GM10847 (cell line): ENCODE data around the gene MSRB3.

Experiments used
- POLR2A ChIP-seq: IDR thresholded peaks from 2 replicates; pipeline ENCODE4 v1.6.1; 2011; ENCODE audit not compliant: insufficient read length; ENCODE audit errors: extremely low read depth

MSRB3 gene

GRCh38 chr12:65306366-65307168, 28.1 kb downstream of the MSRB3 start:
- TF ChIP-seq POLR2A, result no peak

- no peak for TF ChIP-seq POLR2A
These were observed 28.7 kb downstream of the MSRB3 start for GRCh38 chr12:65307169-65307501.

- TF ChIP-seq POLR2A, result no peak
These were observed 29.5 kb downstream of the MSRB3 start for GRCh38 chr12:65308006-65308405.

- TF ChIP-seq POLR2A, result no peak
These were observed 30.2 kb downstream of the MSRB3 start for GRCh38 chr12:65308601-65309071.

- TF ChIP-seq POLR2A, result no peak
These were observed 32.8 kb downstream of the MSRB3 start for GRCh38 chr12:65311260-65311659.

GRCh38 chr12:65313719-65314317, 35.3 kb downstream of the MSRB3 start:
- no peak for TF ChIP-seq POLR2A

GRCh38 chr12:65318186-65318685, 39.8 kb downstream of the MSRB3 start:
- no peak for TF ChIP-seq POLR2A

- no peak for TF ChIP-seq POLR2A
These were observed 41.3 kb downstream of the MSRB3 start for GRCh38 chr12:65319688-65320200.

- no peak for TF ChIP-seq POLR2A
These were observed 44.6 kb downstream of the MSRB3 start for GRCh38 chr12:65323070-65323469.

- no peak for TF ChIP-seq POLR2A
These were observed 45.6 kb downstream of the MSRB3 start for GRCh38 chr12:65324056-65324455.

GRCh38 chr12:65324551-65324950, 46.1 kb downstream of the MSRB3 start:
- no peak for TF ChIP-seq POLR2A

- TF ChIP-seq POLR2A, result no peak
These were observed 46.7 kb downstream of the MSRB3 start for GRCh38 chr12:65325183-65325582.

- no peak for TF ChIP-seq POLR2A
These were observed 48.1 kb downstream of the MSRB3 start for GRCh38 chr12:65326616-65327015.

- TF ChIP-seq POLR2A, result no peak
These were observed 49.0 kb downstream of the MSRB3 start for GRCh38 chr12:65327207-65328076.

- TF ChIP-seq POLR2A, result no peak
These were observed 51.2 kb downstream of the MSRB3 start for GRCh38 chr12:65329721-65330120.

- no peak for TF ChIP-seq POLR2A
These were observed 51.8 kb downstream of the MSRB3 start for GRCh38 chr12:65330331-65330730.

GRCh38 chr12:65331456-65331855, 53.0 kb downstream of the MSRB3 start:
- no peak for TF ChIP-seq POLR2A
